ENCODE data around the gene ZFAND3.
A peak's percentile ranks its signal among the peaks of the same experiment; 100 is the strongest.

Gene ZFAND3, protein sequence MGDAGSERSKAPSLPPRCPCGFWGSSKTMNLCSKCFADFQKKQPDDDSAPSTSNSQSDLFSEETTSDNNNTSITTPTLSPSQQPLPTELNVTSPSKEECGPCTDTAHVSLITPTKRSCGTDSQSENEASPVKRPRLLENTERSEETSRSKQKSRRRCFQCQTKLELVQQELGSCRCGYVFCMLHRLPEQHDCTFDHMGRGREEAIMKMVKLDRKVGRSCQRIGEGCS

DNA sequence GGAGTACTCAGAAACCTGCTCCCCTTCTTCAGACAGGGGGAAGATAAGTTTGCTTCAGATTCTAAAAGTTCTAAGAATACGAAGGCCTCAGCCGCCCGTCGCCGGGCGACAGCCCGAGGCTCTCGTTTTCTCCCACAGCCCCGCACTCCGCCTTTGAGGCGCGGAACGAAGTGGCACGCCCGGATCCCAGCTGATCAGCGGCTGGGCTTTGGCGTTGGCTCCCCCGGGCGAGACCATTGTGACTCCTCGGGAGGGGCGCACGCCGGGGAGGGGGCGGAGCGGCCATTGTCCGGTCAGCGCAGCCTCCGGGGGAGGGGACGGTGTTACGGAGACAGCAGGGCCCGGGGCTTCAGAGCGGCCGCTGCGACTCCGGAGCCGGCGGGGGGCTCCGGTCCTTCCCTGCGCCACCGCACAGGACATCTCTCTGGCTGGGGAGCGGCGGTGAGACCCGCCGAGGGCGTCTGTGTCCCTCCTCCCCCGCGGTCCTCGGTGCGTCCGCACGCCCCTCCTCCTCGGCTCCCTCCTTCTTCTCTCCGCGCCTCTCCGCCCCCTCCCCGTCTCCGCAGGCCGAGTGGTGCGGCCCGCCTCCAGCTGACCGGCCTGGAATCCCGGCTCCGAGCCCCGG, at the start of gene ZFAND3:
TSS of gene ZFAND3 (plus strand) at position 551 of the 625 bp plus-strand sequence. CDS start 219 bp downstream, outside the sequence.
- DNase-seq (ENCODE audit: low read depth in 2 of 2) = peak; percentile 82 to 85

DNA sequence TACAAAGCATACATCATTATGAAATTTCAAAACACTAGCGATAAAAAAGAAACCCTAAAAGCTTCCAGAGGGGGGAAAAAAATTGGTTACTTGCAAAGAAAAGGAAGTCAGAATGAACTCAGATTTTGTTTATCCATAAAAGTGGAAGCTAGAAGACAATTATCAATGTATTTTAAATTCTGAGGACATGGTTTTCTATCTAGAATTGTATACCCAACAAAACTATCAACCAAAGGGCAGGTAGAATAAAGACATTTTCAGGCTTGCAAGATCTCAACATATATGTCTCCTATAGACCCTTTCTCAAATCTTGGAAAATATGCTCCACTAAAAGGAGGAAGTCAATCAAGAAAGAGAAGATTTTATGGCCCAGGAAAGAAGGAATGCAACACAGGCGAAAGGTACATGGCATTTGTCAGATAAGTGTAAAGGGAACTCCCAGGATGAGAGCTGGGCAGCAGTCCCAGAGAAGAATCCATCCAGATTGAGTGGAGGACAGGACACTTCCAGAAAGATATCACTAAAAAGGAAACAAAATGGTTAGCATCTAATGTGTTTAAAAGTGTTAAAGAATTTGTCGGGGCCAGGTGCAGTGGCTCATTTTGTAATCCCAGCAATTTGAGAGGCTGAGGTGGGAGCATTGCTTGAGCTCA, 45.4 kb upstream of the ZFAND3 start:
- DNase-seq (ENCODE audit: low read depth in 2 of 2) = no peak

DNA sequence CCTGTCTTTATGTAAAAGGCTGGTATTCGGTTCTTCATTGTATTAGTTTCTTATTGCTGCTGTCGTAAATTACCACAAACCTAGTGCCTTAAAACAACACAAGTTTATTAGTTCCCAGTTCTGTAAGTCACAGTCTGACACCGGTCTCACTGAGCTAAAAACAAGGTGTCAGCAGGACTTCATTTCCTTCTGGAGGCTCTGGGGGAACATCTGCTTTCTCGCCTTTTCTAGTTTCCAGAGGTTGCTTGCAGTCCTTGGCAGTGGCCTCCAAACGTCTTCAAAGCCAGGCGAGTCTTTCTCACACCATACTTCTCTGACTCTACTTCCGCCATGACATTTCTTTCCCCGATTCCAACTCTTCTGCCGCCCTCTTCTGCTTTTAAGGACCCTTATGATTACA, 43.0 kb upstream of the ZFAND3 start:
- DNase-seq (ENCODE audit: low read depth in 2 of 2) = no peak

DNA sequence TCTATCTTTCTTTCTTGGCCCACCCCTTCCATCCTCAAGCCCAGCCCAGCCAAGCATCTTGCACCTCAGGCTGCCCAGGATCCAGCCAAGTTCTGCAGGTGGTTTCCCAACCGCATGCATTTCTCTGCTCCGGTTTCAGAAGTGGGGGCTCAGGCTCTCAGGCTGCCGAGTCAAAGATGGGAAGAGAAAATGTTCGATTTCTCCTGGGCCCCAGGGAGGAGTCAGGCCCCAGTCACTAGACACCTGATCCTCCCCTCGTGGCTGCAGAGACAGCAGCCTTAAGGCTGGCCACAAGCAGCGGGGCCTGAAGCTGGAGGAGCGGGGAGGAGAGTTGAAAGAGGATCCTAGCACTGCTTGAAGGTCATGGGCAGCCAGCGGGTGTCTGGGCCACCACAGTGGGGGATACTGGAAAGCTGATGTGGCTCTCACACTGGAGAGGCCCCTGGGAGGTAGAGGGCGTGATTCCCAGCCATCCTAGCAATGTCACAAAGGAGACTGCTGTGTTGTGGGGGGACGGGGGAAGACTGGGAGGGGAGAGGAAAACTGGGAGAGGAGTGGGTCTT, 42.2 kb upstream of the ZFAND3 start:
- no peak for DNase-seq (ENCODE audit: low read depth in 2 of 2)

DNA sequence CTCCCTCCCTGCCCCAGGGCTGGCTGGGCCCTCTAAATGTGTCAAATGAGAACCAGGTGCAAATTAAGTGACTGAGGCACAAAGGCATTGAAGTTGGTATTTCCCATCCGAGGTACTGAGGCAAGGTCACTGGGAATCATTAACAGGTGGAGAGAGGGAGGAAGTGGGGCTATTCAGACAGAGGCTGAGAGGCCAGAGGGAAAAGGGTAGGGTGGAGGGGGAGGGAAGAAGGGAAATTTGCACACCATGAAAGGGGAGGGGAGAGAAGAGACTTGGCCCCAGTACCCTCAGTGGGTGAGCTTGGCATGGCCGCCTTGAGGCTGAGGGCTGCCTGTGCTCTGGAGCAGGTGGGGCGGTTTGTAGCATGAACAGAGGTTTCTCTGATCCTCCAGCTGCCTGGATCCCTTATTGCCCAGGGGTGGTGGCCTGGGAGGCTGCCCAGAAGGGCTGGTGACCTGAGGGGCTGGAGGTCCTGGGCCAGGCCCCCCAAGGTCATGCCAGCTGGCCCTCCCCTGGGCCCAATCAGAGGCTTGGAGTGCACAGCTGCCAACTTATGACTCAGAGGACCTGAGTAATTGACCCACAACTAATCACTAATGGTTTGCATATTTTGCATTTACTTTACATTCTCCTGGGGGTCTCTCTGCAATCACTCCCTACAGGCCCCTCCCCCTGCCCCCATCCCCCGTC, 40.3 kb upstream of the ZFAND3 start:
- no peak for DNase-seq (ENCODE audit: low read depth in 2 of 2)

DNA sequence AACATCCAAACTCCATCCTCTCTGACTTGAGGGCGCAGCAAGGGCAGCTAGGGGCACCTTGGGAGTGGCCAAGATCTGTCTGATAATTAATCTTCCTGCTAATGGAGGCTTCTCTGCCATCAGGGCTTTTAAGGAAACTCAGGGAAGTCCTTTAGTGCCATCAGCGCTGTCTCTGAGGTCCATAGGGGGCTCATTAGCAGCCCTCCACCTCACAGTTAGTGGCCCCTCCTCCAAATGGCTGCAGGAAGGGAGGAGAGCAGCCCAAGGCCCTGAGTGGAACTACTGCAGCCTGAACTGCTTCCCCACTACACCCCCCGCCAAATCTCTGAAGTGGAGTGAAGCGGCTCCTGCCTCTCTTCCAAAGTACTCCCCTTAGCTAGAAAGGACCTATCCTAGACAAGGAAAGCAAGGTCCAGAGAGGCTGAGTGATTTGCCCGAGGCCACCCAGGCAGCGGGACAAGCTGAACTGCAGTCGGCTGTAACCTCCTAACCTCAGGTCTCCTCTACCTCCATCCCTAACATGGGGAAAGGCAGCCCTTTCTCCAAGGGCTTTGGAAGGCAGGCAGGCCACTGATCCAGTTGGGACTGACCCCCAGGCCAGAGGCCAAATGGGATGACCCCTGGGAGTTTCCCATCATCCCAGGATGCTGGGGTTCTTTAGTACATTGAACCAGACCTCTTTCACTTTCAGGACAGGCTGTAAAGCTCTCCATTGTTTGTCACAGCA, 39.5 kb upstream of the ZFAND3 start:
- no peak for DNase-seq (ENCODE audit: low read depth in 2 of 2)

DNA sequence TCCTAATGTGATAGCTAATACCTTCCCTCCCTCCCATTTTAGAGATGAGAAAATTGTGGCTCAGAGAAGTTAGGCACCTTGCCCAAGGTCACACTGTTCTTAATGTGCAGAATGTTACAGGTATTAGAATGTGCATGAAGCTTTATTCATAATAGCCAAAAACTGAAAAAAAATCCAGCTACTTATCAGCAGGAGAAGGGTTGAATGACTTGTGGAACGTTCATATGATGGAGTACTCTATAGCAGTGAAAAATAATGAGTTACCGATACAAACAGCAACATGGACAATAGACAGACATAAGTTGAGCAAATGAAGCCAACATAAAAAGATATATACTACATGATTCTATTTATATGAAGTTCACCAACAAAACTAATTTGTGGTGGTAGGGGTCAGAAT, 37.7 kb upstream of the ZFAND3 start:
- no peak for DNase-seq (ENCODE audit: low read depth in 2 of 2)

DNA sequence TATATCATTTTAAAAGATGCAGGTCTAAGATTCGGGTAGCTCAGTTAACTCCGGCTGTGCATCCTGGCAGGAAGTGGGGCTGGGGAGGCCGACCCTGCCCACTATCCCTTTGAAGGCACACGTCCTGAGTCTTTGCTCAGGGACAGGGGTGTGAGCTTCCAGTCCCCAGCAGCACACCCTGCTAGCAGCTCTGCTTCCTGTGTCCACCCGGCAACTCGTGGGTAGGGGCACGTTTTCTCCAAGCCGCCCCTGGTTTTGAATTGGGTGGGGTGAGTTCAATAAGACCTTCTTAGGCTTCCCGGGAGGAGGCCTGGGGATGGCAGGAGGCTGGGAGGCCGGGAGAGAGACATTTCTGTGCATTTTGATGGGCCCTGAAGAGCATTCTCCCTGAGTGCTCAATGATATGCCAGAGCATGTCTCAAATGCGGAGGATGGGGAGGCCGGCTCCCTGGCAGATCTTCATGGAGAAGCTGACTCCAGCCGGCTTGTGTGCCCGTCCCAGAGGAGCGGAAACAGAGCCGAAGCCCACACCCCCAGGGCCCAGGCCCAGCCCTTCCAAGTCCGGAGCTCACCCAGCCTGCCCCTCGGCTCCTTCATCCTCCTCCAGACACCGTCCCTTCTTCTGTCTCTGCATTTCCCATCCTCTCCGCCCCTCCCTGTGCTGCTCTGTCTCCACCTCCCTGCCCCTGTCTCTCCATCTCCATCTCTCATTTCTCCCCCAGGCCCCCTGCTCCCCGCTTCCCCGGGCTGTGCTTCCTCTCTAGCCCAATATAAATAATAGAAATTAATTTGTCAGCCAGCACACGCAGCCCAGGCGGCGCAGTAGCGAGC, 36.3 kb upstream of the ZFAND3 start:
- no peak for DNase-seq (ENCODE audit: low read depth in 2 of 2)

DNA sequence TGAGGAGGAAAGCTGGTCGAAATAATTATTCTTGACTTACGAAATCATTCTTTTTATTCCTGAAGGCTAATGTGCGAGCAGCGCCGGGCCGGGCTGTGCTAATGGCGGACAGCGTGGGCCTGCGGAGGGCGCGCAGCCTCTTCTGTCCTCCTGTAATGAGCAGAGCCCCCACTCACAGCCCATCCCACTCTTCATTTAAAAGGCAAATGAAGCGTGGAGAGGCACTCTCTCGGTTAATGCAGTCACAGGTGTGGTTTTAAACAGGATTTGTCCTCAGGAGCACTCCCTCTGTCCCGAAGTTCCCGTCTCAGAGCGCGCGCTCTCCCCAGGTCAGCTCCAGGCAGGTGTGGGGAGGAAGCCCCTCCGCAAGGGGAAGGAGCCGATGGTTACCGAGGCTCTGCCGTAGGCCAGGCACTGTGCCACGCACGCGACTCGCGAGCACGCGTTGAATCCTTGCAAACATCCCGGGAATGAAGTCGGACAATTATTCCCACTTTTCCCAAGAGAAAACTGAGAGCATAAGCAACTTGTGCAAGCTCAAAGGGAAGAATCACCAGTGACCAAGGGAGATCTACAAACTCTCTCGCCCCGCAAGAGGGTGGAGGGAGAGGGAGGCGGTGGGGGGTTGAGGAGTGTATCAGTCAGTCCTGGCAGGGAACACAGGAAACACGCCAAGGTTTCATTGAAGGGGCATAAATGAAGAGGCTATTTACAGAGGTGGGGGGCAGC, 35.5 kb upstream of the ZFAND3 start:
- DNase-seq (ENCODE audit: low read depth in 2 of 2) = peak in 1 of 2 donors; percentile 12

DNA sequence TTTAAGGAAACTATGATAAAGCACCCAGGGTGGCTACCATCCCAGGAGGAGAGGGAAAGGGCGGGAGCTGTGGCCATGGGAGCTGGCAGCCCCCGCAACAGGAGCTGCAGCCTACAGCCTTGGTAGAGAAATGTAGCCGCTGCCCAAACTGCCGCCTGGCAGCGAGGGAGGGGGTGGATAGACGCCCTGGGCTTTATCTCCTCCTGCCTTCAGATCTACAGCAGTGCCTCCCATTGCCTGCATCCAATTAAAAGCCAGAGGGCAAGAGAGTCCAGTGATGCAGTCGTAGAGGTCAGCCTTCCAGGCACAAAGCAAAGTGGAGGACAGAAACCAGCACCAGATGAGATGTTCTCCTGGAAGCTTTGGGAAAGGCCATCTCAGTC, 35.0 kb upstream of the ZFAND3 start:
- DNase-seq (ENCODE audit: low read depth in 2 of 2) = no peak

DNA sequence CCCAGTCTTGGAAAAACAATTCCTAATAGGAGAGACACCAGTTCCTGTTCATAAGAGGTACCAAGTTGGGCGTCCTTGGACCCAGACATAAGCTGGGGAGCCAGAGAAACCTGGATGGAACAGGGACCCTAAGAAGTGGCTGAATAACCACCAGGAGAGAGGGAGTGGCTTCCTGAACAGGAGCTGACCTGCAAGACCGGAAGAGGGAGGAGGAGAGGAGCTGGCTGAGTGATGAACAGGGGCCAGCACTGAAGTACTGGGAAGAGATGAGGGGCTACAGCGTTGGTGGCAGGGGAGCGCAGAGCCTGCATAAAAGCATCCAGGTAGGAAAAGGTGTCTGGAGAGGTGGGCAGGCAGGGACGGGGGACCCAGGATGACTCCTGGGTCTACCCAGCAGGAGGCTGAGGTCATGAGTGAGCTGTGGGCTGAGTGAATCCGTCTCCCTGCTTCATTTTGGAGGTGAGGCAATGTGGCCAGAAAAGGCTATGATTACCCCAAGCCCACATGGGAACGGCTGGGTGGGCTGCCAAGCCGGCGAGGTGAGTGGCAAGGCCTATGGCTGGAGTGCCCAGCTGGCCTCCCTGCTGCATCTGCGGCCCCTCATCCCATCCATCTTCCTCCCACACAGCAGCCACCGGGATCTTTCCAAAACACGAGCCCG, 34.4 kb upstream of the ZFAND3 start:
- no peak for DNase-seq (ENCODE audit: low read depth in 2 of 2)

DNA sequence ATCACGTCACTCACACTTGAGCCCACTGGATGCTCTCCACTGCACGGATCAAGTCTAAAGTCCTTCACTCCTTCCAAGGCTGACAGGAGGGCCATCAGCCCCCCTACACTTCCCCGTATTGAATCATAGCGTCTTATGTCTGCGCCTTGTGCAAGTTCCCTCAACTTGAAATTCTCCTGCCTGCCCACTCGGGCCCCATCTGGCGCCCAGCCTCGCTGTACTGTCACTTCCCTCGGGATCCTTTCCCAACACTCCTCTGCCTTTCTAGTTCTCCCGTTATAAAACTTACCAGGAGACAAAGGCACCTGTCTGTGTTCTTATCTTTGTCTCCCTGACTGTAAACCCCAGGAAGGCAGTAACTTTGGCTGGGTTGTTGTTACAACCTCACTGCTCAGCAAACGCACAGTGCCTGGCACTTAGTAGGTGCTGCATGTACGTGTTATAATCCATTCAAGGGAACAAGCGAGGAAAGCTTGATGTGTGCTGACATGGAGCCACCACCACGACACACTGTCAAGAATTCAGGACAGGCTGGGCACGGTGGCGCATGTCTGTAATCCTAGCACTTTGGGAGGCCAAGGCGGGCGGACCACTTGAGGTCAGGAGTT, 33.8 kb upstream of the ZFAND3 start:
- no peak for DNase-seq (ENCODE audit: low read depth in 2 of 2)

DNA sequence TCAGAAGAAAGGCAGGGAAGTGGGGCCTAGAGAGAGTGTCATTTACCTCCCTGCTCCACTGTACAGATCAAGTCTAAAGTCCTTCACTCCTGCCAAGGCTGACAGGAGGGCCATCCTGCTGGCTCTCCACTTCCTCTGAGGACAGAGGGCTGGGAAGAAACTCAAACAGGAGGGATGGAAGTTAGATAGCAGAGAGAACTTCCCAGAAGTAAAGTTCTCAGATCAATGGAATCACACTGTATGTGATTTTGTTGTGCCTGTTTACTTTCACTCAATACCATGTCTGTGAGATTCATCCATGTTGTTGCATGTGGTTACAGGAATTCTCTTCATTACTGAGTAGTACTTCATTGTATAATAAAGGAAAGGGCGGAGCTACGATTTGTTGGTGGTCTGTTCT, 32.3 kb upstream of the ZFAND3 start:
- DNase-seq (ENCODE audit: low read depth in 2 of 2) = no peak

DNA sequence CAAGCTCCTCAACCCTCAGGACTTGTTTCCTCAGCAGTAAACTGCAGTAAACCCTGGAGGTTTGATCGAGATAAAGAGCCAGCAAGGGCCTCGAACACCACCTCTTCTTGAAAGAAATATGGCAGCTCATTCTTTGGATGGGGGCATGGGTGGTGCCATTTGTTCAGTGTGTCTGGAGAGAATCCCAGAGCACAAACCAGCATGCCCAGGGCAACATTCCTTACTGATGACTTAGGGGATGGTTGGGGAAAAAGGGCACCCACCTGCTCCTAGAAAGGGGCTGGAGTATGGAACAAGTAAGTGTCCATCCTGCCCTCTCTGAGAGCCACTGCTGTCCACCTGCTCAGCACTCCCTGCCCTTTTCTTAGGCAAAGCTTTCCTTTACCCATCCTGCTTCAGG, 31.3 kb upstream of the ZFAND3 start:
- DNase-seq (ENCODE audit: low read depth in 2 of 2) = no peak

DNA sequence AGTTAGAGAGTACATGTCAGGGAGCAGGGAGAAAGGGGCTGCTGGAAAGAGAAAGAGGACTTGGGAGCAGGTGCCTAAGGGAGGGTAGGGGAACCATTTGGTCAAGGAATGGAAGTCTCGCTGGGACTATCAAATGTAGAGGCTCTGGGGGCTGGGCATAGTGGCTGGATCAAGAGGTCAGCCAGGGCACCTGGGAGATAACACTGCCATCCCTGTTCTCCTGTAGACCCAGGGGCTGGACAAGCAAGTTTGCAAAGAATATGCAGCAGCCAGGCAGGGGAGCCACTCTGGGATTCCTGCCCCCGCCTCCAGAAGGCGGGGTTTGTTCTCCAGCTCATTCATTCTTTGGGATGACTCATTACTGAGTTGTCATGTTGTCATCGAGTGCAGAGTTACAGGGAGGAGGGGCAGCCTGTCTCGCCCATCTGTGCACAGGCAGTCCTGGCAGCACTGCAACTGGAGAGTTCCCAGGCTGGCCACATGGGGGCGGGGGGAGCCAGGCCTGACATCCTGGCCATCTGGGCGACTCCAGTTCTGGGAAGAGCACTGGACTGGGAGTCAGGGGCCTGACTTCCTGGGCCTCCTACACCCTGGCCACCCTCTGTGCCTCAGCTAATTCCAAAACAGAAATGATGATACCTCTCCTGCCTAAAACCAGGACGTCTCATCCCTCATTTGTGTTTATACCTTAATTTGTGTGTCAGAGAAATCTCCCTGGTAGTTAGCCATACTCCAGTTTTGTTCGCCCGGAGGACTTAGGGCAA, 28.2 kb upstream of the ZFAND3 start:
- peak; percentile 71 to 80 for DNase-seq (ENCODE audit: low read depth in 2 of 2)

DNA sequence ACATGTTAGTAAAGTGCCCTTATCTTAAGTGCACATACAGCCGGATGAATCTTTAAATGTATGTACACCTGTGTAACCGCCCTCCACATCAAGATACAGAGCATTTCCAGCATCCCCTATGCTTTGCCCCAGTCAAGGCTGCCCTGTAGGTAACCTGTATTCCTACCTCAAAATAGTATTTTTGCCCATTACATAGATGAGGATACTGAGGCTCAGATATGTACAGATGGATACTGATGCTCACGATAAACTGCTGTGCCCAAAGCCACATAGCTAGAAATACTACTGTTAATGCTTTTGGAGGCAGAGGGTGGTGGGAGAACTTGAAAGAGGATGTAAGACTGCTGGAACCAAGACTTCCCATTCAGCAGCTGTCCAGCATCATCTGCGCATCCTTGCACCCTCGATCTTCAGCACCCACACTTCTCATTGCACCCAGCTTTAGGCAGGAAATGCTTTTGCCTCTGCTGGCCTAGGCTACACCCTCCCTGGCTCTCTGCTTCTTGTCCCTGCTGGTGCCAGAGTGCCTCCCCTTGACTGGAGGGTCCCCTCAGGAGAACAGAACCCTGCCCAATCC, 27.0 kb upstream of the ZFAND3 start:
- DNase-seq (ENCODE audit: low read depth in 2 of 2) = no peak

DNA sequence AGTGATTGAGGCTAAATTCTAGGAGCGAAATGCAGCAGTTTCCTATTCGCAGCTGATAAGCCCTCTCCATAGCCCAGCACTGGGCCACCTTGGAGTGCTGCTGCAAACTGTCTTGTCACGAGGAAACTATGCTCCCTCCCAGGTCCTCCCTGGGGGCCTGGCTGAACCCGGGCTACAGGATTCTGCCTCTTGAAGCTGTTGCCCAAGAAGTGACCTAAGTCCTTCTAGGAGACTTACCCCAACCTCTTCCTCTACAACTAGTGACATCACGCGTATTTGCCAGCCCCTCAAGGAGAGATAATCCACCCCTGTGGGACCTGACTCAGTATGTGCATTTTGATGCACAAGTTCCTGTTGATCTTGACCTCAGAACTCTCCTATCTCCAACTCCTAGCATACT, 26.5 kb upstream of the ZFAND3 start:
- DNase-seq (ENCODE audit: low read depth in 2 of 2) = no peak

DNA sequence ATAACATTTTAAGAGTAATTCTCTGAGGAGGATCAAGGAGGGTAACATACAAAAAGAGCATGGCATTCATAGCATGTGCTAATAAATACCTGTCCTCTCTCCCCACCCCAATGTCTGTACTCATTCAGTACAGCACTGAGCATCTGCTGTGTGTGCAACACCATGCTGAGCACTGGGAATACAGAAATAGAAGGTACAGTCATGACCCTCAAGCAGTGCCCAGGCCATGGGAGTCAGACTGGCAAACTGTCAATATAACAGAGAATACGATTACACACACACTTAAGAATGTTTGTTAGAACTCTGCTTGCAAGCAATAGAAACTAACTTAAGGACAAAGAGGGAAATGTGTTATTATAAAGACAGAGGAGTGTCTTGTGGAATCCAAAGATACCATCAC, 24.7 kb upstream of the ZFAND3 start:
- no peak for DNase-seq (ENCODE audit: low read depth in 2 of 2)

All from stimulated activated CD4-positive, alpha-beta T cell treated with anti-CD3 and anti-CD28 coated beads, Interleukin-1b, Interleukin-23, amount 100 ng/mL, for 4 hours (primary cell).